ENCODE measurements around the gene CRYBA4. TPM values are rescaled to one million over a fixed set of nuclear protein-coding genes. Genes with fewer than 3 reads are reported as not detected.
A peak's percentile ranks its signal among the peaks of the same experiment; 100 is the strongest.

Gene CRYBA4
- total and polyA plus RNA-seq, 2 experiments from 2014 or later = 1.5 TPM; not detected in 1

- Histone ChIP-seq H3K79me2 (replicated peaks; ENCODE audit: insufficient read depth) (peaks cover 66% of the 10 kb centered on the region), H3K9me2 (ENCODE audit: insufficient read depth) (no peaks in the 10 kb centered on the region), H3K4me3 (peak overlapping the region; percentile 94; the same call in 1 of the 2 replicates), H3F3A (replicated peaks; ENCODE audit: low read depth) (peaks cover 14% of the 10 kb centered on the region; the same call in 1 of the 2 replicates), H3K27me3 (ENCODE audit: insufficient read depth) (no peaks in the 10 kb centered on the region), H3K36me3 (ENCODE audit: insufficient read depth) (peaks cover 3% of the 10 kb centered on the region; the same call in 1 of the 2 replicates), H2AFZ (no peak overlapping the region), H3K27ac (ENCODE audit: low read depth) (no peak overlapping the region), H3K4me1 (ENCODE audit: insufficient read depth) (peaks cover 49% of the 10 kb centered on the region), H3K4me2 (peak overlapping the region; percentile 95; the same call in 1 of the 2 replicates), H4K20me1 (replicated peaks; ENCODE audit: insufficient read depth) (peaks cover 39% of the 10 kb centered on the region)
- Mint-ChIP-seq H3K27ac (no peak overlapping the region), H3K4me3 (peak overlapping the region; percentile 84), H3K4me1 (peaks cover 50% of the 10 kb centered on the region), H3K9me3 (no peaks in the 10 kb centered on the region; the same call in 2 of the 3 replicates), H3K27me3 (ENCODE audit: insufficient read depth, low read depth, poor library complexity) (peaks cover 16% of the 10 kb centered on the region), H3K36me3 (ENCODE audit: low read depth) (peaks cover 39% of the 10 kb centered on the region)
- TF ChIP-seq ZNF114 (CRISPR knock-in tag; IDR thresholded peaks at IDR 0.05) (no peak), CTCF (conservative IDR thresholded peaks at IDR 0.05; ENCODE audit: low read depth in 2 of 2) (no peak), CREB1 (CRISPR knock-in tag; IDR thresholded peaks at IDR 0.05; ENCODE audit: low read depth) (no peak), ZNF331 (CRISPR knock-in tag; IDR thresholded peaks at IDR 0.05; ENCODE audit: low read depth) (no peak), REST (IDR thresholded peaks at IDR 0.05; ENCODE audit: unreplicated experiment) (no peak), ZNF462 (CRISPR knock-in tag; IDR thresholded peaks at IDR 0.05) (no peak), EZH2 (IDR thresholded peaks at IDR 0.05; ENCODE audit: low read depth, unreplicated experiment) (no peak), STAT1 (IDR thresholded peaks at IDR 0.05; ENCODE audit: unreplicated experiment) (no peak), ETS1 (IDR thresholded peaks at IDR 0.05) (no peak), NANOG (IDR thresholded peaks at IDR 0.05; ENCODE audit: borderline replicate concordance) (no peak), POLR2AphosphoS5 (IDR thresholded peaks at IDR 0.05; ENCODE audit: low read depth) (no peak)
- ATAC-seq (no peak), DNase-seq (ENCODE audit: low spot score) (no peak)
These were observed 33.7 kb upstream of the CRYBA4 start for GRCh38 chr22:26587991-26588613.

Measured in GM23338 (cell line).